Breast epithelium (tissue), 3 donors: ENCODE measurements around the gene ZNF486. TPM values are rescaled to one million over a fixed set of nuclear protein-coding genes. Genes with fewer than 3 reads are reported as not detected.

Experiments
- total RNA-seq, 3 donors: library from RNA; depleted of rRNA; stranded (reverse); fragments of >200 nt; gene quantifications; one replicate each; pipeline ENCODE4 v1.1.0, GENCODE V29; 2016

The ZNF486 gene
- total RNA-seq, 3 donors from 2014 or later: 4.0 to 27.8 (median 14.1) TPM

Other genes with a start within 250 kb of the ZNF486 start
- gene ZNF682, start 127.7 kb upstream of the ZNF486 start, total RNA-seq: 1 to 10 TPM; 3.3 to 5.7 (median 4.6) TPM
- gene ZNF90, start 89.2 kb upstream of the ZNF486 start, total RNA-seq: 10 to 100 TPM in 1 of 3 donors, 1 to 10 TPM in 1, under 1 TPM in 1; 0.96 to 11.9 (median 4.9) TPM